Ovary (tissue), 9 donors: ENCODE measurements around the gene JPH3. TPM values are rescaled to one million over a fixed set of nuclear protein-coding genes. Genes with fewer than 3 reads are reported as not detected.

Experiments
- DNase-seq, 5 donors: peaks; one replicate each; pipeline ENCODE4 v3.0.0-alpha.2; 2019 to 2020
- H3K27ac ChIP-seq, 2 donors: fragments of 200-600 bp; one replicate each; pipeline versions ENCODE4 v1.5.1 to v1.8.0; 2019 to 2022
- H3K27me3 ChIP-seq: fragments of 200-600 bp; one replicate; pipeline ENCODE4 v1.8.0; 2022
- H3K36me3 ChIP-seq: fragments of 200-600 bp; sonication (generic); one replicate; pipeline ENCODE4 v1.5.1; 2019
- H3K4me1 ChIP-seq: one replicate; pipeline ENCODE4 v1.8.1; 2013; ENCODE audit warnings: mild to moderate bottlenecking, moderate library complexity; ENCODE audit not compliant: insufficient read depth
- H3K4me3 ChIP-seq: fragments of 200-600 bp; sonication (generic); one replicate; pipeline ENCODE4 v1.5.1; 2017
- H3K9me3 ChIP-seq, 2 donors: fragments of 200-600 bp in 1 of 2; sonication (generic) in 1 of 2; one replicate each; pipeline versions ENCODE4 v1.5.1 to v1.8.1; 2013 to 2019; ENCODE audit warnings: mild to moderate bottlenecking in 1 of 2, moderate library complexity in 1 of 2
- CTCF ChIP-seq, 3 donors: fragments of 450-650 bp in 2 of 3; fragments of 200-600 bp in 1 of 3; IDR thresholded peaks; one replicate each; pipeline versions ENCODE4 v1.5.1 to v1.8.0; 2016 to 2022; ENCODE audit warnings: antibody characterized with exemption in 3 of 3, mild to moderate bottlenecking in 1 of 3
- EP300 ChIP-seq: sonication (generic); formaldehyde crosslinking; IDR thresholded peaks from one replicate; pipeline ENCODE4 v1.6.1; 2017; ENCODE audit warnings: antibody characterized with exemption
- POLR2A ChIP-seq: fragments of 450-650 bp; IDR thresholded peaks from one replicate; pipeline ENCODE4 v1.6.1; 2017; ENCODE audit warnings: antibody characterized with exemption, mild to moderate bottlenecking, moderate library complexity
- WGBS, 3 donors: extraction: QIAGEN DNeasy Blood & Tissue Kit in 1 of 3; methylation state at CpG; one replicate each; pipeline versions ENCODE4 v1.1.5 to v1.1.7; 2013 to 2017; 5-methylcytosine and 5-hydroxymethylcytosine counted together
- intact Hi-C, 4 donors: fragments of 100-400 bp; cut with DNase I; formaldehyde crosslinking; loops; one replicate each; pipeline versions ENCODE4 v1.11.0 to v1.15.1; 2022 to 2023
- polyA plus RNA-seq, 2 donors: library from polyadenylated mRNA; stranded (reverse); fragments of 200-250 nt in 1 of 2; fragments of 350-450 nt in 1 of 2; fragmentation: Illumina TruSeq in 1 of 2; extraction: RNeasy Lipid Tissue Mini Kit (QIAGEN cat#74804) in 1 of 2; gene quantifications; one replicate each; pipeline ENCODE4 v1.2.3, GENCODE V29; 2013 to 2014
- total RNA-seq, 7 donors: library from RNA; depleted of rRNA in 2 of 7; stranded (reverse); fragments of >200 nt in 2 of 7; fragmentation: NEBNext Ultra II Directional in 3 of 7; extraction: Animal tissue kit (Norgen Biotek cat#: 25700) in 3 of 7; gene quantifications; one replicate each; pipeline versions ENCODE4 v1.1.0 to v1.2.4, GENCODE V29; 2016 to 2023
- donor health status: DM: no; HTN: no; CAD: no; lungs with moderate emphysema.
- donor health status: DM: no; HTN: no; CAD: no.
- donor health status: Bipolar disorder and iron deficiency.
- donor health status: DM: yes; HTN: yes; CAD: no.
- donor health status: DM: no; HTN: no; CAD: no.
- donor health status: DM: yes; HTN: yes; CAD: no.

JPH3 gene
- total and polyA plus RNA-seq, 9 donors, result 0.11 to 0.62 (median 0.30) TPM; not detected in 3

- Histone ChIP-seq H3K4me3 (no peak overlapping the region), H3K27ac (no peak overlapping the region), H3K36me3 (no peaks in the 10 kb centered on the region), H3K9me3 (no peaks in the 10 kb centered on the region), H3K4me1 (no peaks in the 10 kb centered on the region), H3K27me3 (no peaks in the 10 kb centered on the region)
- DNase-seq, result no peak
- whole genome bisulfite sequencing, 3 donors, result 43 to 55% (median 55%) methylated on average over 21 of the region's 21 CpGs
- intact Hi-C loops, result no loop called here
- TF ChIP-seq EP300 (no peak), POLR2A (no peak), CTCF (IDR thresholded peaks at IDR 0.05) (no peak)
Observed at GRCh38 chr16:87669672-87670071, 67.4 kb downstream of the JPH3 start.

- DNase-seq, result no peak
- no peak overlapping the region for H3K4me3 ChIP-seq
- TF ChIP-seq EP300, result no peak
- no peak for TF ChIP-seq POLR2A
- TF ChIP-seq CTCF (IDR thresholded peaks at IDR 0.05), result no peak
- no peaks in the 10 kb centered on the region for H3K27me3 ChIP-seq
- 84 to 91% (median 88%) methylated on average over 10 to 13 of the region's 13 CpGs for WGBS, 3 donors
- no peaks in the 10 kb centered on the region for H3K9me3 ChIP-seq
- H3K4me1 ChIP-seq, result no peaks in the 10 kb centered on the region
- H3K27ac ChIP-seq, result no peak overlapping the region
- no peaks in the 10 kb centered on the region for H3K36me3 ChIP-seq
- intact Hi-C loops, result no loop called here
Observed at GRCh38 chr16:87671221-87671620, 68.9 kb downstream of the JPH3 start.

GRCh38 chr16:87671715-87672270 lies 69.5 kb downstream of the JPH3 start:
- DNase-seq, result no peak
- intact Hi-C loops, result no loop called here
- Histone ChIP-seq H3K27ac (no peak overlapping the region), H3K9me3 (no peaks in the 10 kb centered on the region), H3K27me3 (no peaks in the 10 kb centered on the region), H3K4me3 (no peak overlapping the region), H3K36me3 (no peaks in the 10 kb centered on the region), H3K4me1 (no peaks in the 10 kb centered on the region)
- TF ChIP-seq EP300, result no peak
- no peak for TF ChIP-seq CTCF (IDR thresholded peaks at IDR 0.05)
- TF ChIP-seq POLR2A, result no peak
- WGBS, 3 donors, result 80 to 86% (median 83%) methylated on average over 20 of the region's 20 CpGs

- intact Hi-C loops, result no loop called here
Observed at GRCh38 chr16:87674419-87674818, 72.1 kb downstream of the JPH3 start.

More at GRCh38 chr16:87674419-87674818, 72.1 kb downstream of the JPH3 start:
- Histone ChIP-seq H3K27ac (no peak overlapping the region), H3K4me3 (no peak overlapping the region), H3K4me1 (no peaks in the 10 kb centered on the region), H3K36me3 (no peaks in the 10 kb centered on the region), H3K27me3 (no peaks in the 10 kb centered on the region), H3K9me3 (no peaks in the 10 kb centered on the region)
- TF ChIP-seq EP300, result no peak
- TF ChIP-seq POLR2A, result no peak
- no peak for TF ChIP-seq CTCF (IDR thresholded peaks at IDR 0.05)
- no peak for DNase-seq
- WGBS, 3 donors, result 76 to 81% (median 79%) methylated on average over 5 of the region's 5 CpGs
